WTC11 (cell line): ENCODE results near the gene JUP. TPM values are rescaled to one million over a fixed set of nuclear protein-coding genes. Genes with fewer than 3 reads are reported as not detected.

Experiments
- ATAC-seq: fragments of 200-7000 bp; cut with Tn5 transposase; 2 replicates; pipeline ENCODE4 v1.10.0; 2021; ENCODE audit warnings: mild to moderate bottlenecking, moderate library complexity
- CTCF ChIA-PET: fragments of 300-600 bp; sonication (Branson Sonifier 250); formaldehyde crosslinking; loops from one replicate; lab custom pipeline; 2021; ENCODE audit warnings: antibody characterized with exemption; lab: Charles Lee
- POLR2A ChIA-PET: fragments of 350-600 bp; sonication (Branson Sonifier 250); formaldehyde crosslinking; loops from one replicate; lab custom pipeline; 2021; ENCODE audit warnings: antibody characterized with exemption; lab: Charles Lee
- DNase-seq: peaks from one replicate; pipeline ENCODE4 v3.0.0; 2021; ENCODE audit warnings: low spot score
- H3K27ac Mint-ChIP-seq: 2 replicates; pipeline ENCODE4 v1.8.0; 2021; ENCODE audit warnings: mixed read lengths
- H3K27me3 Mint-ChIP-seq: 2 replicates; pipeline ENCODE4 v1.8.0; 2021; ENCODE audit warnings: low read depth, mild to moderate bottlenecking, moderate library complexity, mixed read lengths
- H3K36me3 Mint-ChIP-seq: 2 replicates; pipeline ENCODE4 v1.8.0; 2021; ENCODE audit warnings: mixed read lengths
- H3K4me1 Mint-ChIP-seq: 2 replicates; pipeline ENCODE4 v1.8.0; 2022; ENCODE audit warnings: mixed read lengths
- H3K4me3 Mint-ChIP-seq: 2 replicates; pipeline ENCODE4 v1.8.0; 2021; ENCODE audit warnings: mild to moderate bottlenecking, moderate library complexity, mixed read lengths
- H3K9me3 Mint-ChIP-seq: 2 replicates; pipeline ENCODE4 v1.8.0; 2021; ENCODE audit warnings: mixed read lengths
- CBFB ChIP-seq: sonication (generic); formaldehyde crosslinking; IDR thresholded peaks from 2 replicates; pipeline ENCODE4 v1.8.1; 2022; ENCODE audit warnings: mild to moderate bottlenecking, low read depth, missing genetic modification reagents
- CREM ChIP-seq: sonication (generic); formaldehyde crosslinking; IDR thresholded peaks from 2 replicates; pipeline ENCODE4 v1.8.1; 2022; ENCODE audit warnings: mild to moderate bottlenecking, missing genetic modification reagents, moderate library complexity
- ESRRA ChIP-seq: sonication (generic); formaldehyde crosslinking; IDR thresholded peaks from 2 replicates; pipeline ENCODE4 v1.8.1; 2022; ENCODE audit warnings: mild to moderate bottlenecking, missing genetic modification reagents, borderline replicate concordance
- FOXJ3 ChIP-seq: sonication (generic); formaldehyde crosslinking; IDR thresholded peaks from 2 replicates; pipeline ENCODE4 v1.9.0; 2021; ENCODE audit warnings: missing genetic modification reagents, mild to moderate bottlenecking, borderline replicate concordance
- GRHL2 ChIP-seq: fragments of 250-450 bp; sonication (Bioruptor Pico); IDR thresholded peaks from 2 replicates; pipeline ENCODE4 v1.8.0; 2022; ENCODE audit warnings: mild to moderate bottlenecking, moderate library complexity; ENCODE audit not compliant: insufficient replicate concordance, severe bottlenecking
- GTF2I ChIP-seq: fragments of 250-450 bp; sonication (Bioruptor Pico); conservative IDR thresholded peaks from 2 replicates; pipeline ENCODE4 v1.4.0; 2021; ENCODE audit warnings: mild to moderate bottlenecking
- IRF2 ChIP-seq: sonication (generic); formaldehyde crosslinking; IDR thresholded peaks from 2 replicates; pipeline ENCODE4 v1.8.0; 2022; ENCODE audit warnings: low read depth, missing genetic modification reagents, borderline replicate concordance
- JAZF1 ChIP-seq: fragments of 250-450 bp; sonication (Bioruptor Pico); IDR thresholded peaks from 2 replicates; pipeline ENCODE4 v1.9.0; 2021; ENCODE audit warnings: moderate library complexity, mild to moderate bottlenecking, inconsistent platforms
- JUN ChIP-seq: sonication (generic); formaldehyde crosslinking; IDR thresholded peaks from 2 replicates; pipeline ENCODE4 v1.8.0; 2023; ENCODE audit warnings: mild to moderate bottlenecking, missing genetic modification reagents
- NFE2L1 ChIP-seq: sonication (generic); formaldehyde crosslinking; IDR thresholded peaks from 2 replicates; pipeline ENCODE4 v1.8.1; 2023; ENCODE audit warnings: missing genetic modification reagents
- NFYB ChIP-seq: sonication (generic); formaldehyde crosslinking; conservative IDR thresholded peaks from 2 replicates; pipeline ENCODE4 v1.8.0; 2022; ENCODE audit warnings: low read depth, missing genetic modification reagents
- NR2C2 ChIP-seq: sonication (generic); formaldehyde crosslinking; IDR thresholded peaks from 2 replicates; pipeline ENCODE4 v1.8.0; 2022; ENCODE audit warnings: mild to moderate bottlenecking, missing genetic modification reagents
- SMAD3 ChIP-seq: sonication (generic); formaldehyde crosslinking; IDR thresholded peaks from 2 replicates; pipeline ENCODE4 v1.8.0; 2022; ENCODE audit warnings: missing genetic modification reagents, mild to moderate bottlenecking, borderline replicate concordance
- TEAD1 ChIP-seq: sonication (generic); formaldehyde crosslinking; IDR thresholded peaks from 2 replicates; pipeline ENCODE4 v1.8.0; 2022; ENCODE audit warnings: mild to moderate bottlenecking, missing genetic modification reagents
- TEAD4 ChIP-seq: sonication (generic); formaldehyde crosslinking; IDR thresholded peaks from 2 replicates; pipeline ENCODE4 v1.8.0; 2022; ENCODE audit warnings: mild to moderate bottlenecking, missing genetic modification reagents
- ZNF219 ChIP-seq: sonication (generic); formaldehyde crosslinking; IDR thresholded peaks from 2 replicates; pipeline ENCODE4 v1.8.0; 2023; ENCODE audit warnings: missing genetic modification reagents, mild to moderate bottlenecking, borderline replicate concordance
- ZNF263 ChIP-seq: sonication (generic); formaldehyde crosslinking; IDR thresholded peaks from 2 replicates; pipeline ENCODE4 v1.8.1; 2022; ENCODE audit warnings: low read depth, mild to moderate bottlenecking, moderate library complexity, missing genetic modification reagents
- ZNF671 ChIP-seq: fragments of 250-450 bp; sonication (Bioruptor Pico); IDR thresholded peaks from 2 replicates; pipeline ENCODE4 v1.8.0; 2021; ENCODE audit warnings: mild to moderate bottlenecking
- total RNA-seq: library from RNA; stranded (reverse); gene quantifications from 3 replicates; pipeline ENCODE4 v1.2.3, GENCODE V29; 2021
- TF ChIP-seq, protein P1 (sequence below): fragments of 200-600 bp; IDR thresholded peaks from 2 replicates; pipeline ENCODE4 v1.8.0; 2022; ENCODE audit warnings: antibody characterized with exemption
- TF ChIP-seq, protein P2 (sequence below): sonication (generic); formaldehyde crosslinking; IDR thresholded peaks from 2 replicates; pipeline ENCODE4 v1.8.0; 2023; ENCODE audit warnings: mild to moderate bottlenecking, missing genetic modification reagents
- TF ChIP-seq, protein P3 (sequence below): sonication (generic); formaldehyde crosslinking; IDR thresholded peaks from 2 replicates; pipeline ENCODE4 v1.8.0; 2022; ENCODE audit warnings: mild to moderate bottlenecking, missing genetic modification reagents
- TF ChIP-seq, protein P4 (sequence below): sonication (generic); formaldehyde crosslinking; IDR thresholded peaks from 2 replicates; pipeline ENCODE4 v1.8.1; 2022; ENCODE audit warnings: low read depth, missing genetic modification reagents, borderline replicate concordance
- TF ChIP-seq, protein P5 (sequence below): sonication (generic); formaldehyde crosslinking; IDR thresholded peaks from 2 replicates; pipeline ENCODE4 v1.8.1; 2022; ENCODE audit warnings: mild to moderate bottlenecking, missing genetic modification reagents, moderate library complexity, borderline replicate concordance
- TF ChIP-seq, protein P6 (sequence below): sonication (generic); formaldehyde crosslinking; IDR thresholded peaks from 2 replicates; pipeline ENCODE4 v1.8.1; 2022; ENCODE audit warnings: mild to moderate bottlenecking, moderate library complexity, missing genetic modification reagents

Gene JUP
- total RNA-seq, 1 experiment from 2014 or later: 103 TPM

DNA sequence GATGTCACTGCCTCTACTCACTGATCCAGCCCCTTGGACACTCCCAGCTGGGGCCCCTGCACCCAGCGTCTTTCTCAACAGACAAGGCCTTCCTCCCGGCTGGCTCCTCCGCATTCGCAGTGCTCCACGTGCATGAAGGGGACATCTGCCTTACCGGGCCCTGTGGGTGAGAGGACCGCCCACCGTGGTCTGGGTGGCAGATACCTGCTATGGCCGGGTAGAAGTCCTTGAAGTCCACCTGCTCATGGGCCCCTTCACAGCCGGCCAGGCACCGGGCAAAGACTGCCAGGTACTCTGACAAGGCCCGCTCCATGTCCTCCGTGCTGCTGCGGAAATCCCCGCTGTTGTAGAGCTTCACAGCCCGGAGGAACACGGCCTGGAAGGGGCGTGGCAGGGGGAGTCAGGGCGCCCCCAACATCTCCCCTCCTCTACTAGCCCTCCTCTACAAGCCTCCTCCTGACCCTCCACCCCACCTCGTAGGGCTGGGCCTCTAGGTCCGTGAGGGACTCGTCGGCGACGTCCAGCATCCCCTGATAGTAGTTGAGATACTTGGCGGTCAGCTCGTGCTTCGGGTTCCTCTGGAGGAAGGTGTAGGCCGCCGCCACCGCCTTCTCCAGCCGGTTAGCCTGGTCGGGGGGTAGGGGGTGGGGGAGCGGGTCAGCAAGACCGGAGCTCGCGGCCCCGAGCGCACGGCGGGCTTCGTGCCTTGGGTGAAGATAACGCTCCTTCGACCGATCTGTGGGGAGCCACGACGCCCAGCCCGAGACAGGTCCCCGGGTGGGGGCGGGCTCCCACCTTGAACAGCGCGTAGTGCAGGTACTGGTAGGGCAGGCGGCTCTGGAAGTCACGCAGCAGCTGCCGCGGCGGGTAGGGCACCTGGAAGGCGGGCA lies 24.4 kb upstream of the JUP start (continued):
- TF ChIP-seq GRHL2 (CRISPR knock-in tag): no peak
- TF ChIP-seq ZNF219 (CRISPR knock-in tag): no peak
- TF ChIP-seq TEAD4 (CRISPR knock-in tag): 0 out of 2 replicates have a peak, but pooled peaks have one; percentile 4
- TF ChIP-seq CBFB (CRISPR knock-in tag): no peak
- no peak; the same call in 1 of the 2 replicates for TF ChIP-seq JUN (CRISPR knock-in tag)
- no peak for TF ChIP-seq NFYB (CRISPR knock-in tag)
- no peak for TF ChIP-seq IRF2 (CRISPR knock-in tag)
- TF ChIP-seq ZNF263 (CRISPR knock-in tag): peak; percentile 70; the same call in 1 of the 2 replicates
- TF ChIP-seq, protein P1, sequence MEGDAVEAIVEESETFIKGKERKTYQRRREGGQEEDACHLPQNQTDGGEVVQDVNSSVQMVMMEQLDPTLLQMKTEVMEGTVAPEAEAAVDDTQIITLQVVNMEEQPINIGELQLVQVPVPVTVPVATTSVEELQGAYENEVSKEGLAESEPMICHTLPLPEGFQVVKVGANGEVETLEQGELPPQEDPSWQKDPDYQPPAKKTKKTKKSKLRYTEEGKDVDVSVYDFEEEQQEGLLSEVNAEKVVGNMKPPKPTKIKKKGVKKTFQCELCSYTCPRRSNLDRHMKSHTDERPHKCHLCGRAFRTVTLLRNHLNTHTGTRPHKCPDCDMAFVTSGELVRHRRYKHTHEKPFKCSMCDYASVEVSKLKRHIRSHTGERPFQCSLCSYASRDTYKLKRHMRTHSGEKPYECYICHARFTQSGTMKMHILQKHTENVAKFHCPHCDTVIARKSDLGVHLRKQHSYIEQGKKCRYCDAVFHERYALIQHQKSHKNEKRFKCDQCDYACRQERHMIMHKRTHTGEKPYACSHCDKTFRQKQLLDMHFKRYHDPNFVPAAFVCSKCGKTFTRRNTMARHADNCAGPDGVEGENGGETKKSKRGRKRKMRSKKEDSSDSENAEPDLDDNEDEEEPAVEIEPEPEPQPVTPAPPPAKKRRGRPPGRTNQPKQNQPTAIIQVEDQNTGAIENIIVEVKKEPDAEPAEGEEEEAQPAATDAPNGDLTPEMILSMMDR: no peak
- TF ChIP-seq, protein P2, sequence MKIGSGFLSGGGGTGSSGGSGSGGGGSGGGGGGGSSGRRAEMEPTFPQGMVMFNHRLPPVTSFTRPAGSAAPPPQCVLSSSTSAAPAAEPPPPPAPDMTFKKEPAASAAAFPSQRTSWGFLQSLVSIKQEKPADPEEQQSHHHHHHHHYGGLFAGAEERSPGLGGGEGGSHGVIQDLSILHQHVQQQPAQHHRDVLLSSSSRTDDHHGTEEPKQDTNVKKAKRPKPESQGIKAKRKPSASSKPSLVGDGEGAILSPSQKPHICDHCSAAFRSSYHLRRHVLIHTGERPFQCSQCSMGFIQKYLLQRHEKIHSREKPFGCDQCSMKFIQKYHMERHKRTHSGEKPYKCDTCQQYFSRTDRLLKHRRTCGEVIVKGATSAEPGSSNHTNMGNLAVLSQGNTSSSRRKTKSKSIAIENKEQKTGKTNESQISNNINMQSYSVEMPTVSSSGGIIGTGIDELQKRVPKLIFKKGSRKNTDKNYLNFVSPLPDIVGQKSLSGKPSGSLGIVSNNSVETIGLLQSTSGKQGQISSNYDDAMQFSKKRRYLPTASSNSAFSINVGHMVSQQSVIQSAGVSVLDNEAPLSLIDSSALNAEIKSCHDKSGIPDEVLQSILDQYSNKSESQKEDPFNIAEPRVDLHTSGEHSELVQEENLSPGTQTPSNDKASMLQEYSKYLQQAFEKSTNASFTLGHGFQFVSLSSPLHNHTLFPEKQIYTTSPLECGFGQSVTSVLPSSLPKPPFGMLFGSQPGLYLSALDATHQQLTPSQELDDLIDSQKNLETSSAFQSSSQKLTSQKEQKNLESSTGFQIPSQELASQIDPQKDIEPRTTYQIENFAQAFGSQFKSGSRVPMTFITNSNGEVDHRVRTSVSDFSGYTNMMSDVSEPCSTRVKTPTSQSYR (CRISPR knock-in tag): 0 out of 2 replicates have a peak, but pooled peaks have one; percentile 19

DNA sequence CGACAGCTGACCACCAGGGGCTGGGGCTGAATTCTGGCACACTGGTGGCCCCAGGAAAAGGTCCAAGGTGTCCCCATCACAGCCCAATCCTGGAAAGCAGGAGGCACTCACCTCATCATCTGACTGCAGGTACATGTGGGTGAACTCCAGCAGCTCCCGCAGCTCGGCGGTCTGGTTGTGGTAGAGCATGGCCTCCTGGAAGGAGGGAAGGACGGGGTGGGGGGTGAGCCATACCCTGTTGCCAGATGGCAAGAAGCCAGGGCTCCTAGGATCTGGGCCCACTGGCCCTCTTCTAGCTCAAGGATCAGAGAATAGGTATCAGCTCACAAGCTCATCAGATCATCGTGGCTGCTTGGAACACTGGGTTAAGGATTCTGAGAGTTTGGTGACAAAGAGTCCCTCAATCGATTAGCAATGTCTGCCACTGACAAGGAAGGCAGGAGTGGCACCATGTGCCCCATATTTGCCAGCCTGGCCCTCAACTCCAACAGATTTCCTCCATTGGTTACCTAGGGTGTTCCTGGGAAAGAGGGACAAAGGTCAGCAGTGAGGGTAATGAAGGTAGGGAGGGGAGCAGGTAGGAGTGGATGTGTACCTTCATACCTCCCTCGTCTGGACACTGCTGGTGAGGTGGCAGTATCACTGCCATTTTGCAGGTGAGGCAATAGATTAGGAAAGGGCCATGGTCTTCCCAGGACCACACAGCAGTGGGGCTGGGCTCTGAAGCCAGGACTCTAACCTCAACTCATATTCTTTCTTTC lies 20.4 kb upstream of the JUP start:
- CTCF ChIA-PET: no interaction called here
- no peak for DNase-seq
- no peak for ATAC-seq
- Mint-ChIP-seq H3K9me3 (no peaks in the 10 kb centered on the region), H3K36me3 (peaks cover 27% of the 10 kb centered on the region), H3K27ac (no peak overlapping the region), H3K4me3 (no peak overlapping the region)
- POLR2A ChIA-PET: interaction anchor here (0.6 kb wide), 1 partner anchor 135 kb away, joined by 7 read pairs; no protein-coding TSS in a partner anchor
- no peak for TF ChIP-seq NFE2L1
- no peak for TF ChIP-seq ZNF671 (CRISPR knock-in tag)
- TF ChIP-seq GTF2I (CRISPR knock-in tag): no peak
- TF ChIP-seq, protein P3, sequence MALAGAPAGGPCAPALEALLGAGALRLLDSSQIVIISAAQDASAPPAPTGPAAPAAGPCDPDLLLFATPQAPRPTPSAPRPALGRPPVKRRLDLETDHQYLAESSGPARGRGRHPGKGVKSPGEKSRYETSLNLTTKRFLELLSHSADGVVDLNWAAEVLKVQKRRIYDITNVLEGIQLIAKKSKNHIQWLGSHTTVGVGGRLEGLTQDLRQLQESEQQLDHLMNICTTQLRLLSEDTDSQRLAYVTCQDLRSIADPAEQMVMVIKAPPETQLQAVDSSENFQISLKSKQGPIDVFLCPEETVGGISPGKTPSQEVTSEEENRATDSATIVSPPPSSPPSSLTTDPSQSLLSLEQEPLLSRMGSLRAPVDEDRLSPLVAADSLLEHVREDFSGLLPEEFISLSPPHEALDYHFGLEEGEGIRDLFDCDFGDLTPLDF (CRISPR knock-in tag): no peak
- TF ChIP-seq TEAD1 (CRISPR knock-in tag): no peak
- TF ChIP-seq, protein P4, sequence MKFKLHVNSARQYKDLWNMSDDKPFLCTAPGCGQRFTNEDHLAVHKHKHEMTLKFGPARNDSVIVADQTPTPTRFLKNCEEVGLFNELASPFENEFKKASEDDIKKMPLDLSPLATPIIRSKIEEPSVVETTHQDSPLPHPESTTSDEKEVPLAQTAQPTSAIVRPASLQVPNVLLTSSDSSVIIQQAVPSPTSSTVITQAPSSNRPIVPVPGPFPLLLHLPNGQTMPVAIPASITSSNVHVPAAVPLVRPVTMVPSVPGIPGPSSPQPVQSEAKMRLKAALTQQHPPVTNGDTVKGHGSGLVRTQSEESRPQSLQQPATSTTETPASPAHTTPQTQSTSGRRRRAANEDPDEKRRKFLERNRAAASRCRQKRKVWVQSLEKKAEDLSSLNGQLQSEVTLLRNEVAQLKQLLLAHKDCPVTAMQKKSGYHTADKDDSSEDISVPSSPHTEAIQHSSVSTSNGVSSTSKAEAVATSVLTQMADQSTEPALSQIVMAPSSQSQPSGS: no peak
- TF ChIP-seq FOXJ3 (CRISPR knock-in tag): no peak
- no peak for TF ChIP-seq CREM (CRISPR knock-in tag)
- TF ChIP-seq, protein P5, sequence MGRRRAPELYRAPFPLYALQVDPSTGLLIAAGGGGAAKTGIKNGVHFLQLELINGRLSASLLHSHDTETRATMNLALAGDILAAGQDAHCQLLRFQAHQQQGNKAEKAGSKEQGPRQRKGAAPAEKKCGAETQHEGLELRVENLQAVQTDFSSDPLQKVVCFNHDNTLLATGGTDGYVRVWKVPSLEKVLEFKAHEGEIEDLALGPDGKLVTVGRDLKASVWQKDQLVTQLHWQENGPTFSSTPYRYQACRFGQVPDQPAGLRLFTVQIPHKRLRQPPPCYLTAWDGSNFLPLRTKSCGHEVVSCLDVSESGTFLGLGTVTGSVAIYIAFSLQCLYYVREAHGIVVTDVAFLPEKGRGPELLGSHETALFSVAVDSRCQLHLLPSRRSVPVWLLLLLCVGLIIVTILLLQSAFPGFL (CRISPR knock-in tag): no peak
- no peak for TF ChIP-seq NR2C2
- no peak for TF ChIP-seq ESRRA (CRISPR knock-in tag)
- TF ChIP-seq, protein P6, sequence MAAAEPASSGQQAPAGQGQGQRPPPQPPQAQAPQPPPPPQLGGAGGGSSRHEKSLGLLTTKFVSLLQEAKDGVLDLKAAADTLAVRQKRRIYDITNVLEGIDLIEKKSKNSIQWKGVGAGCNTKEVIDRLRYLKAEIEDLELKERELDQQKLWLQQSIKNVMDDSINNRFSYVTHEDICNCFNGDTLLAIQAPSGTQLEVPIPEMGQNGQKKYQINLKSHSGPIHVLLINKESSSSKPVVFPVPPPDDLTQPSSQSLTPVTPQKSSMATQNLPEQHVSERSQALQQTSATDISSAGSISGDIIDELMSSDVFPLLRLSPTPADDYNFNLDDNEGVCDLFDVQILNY (CRISPR knock-in tag): no peak
- TF ChIP-seq SMAD3 (CRISPR knock-in tag): no peak
- TF ChIP-seq JAZF1 (CRISPR knock-in tag): no peak
- TF ChIP-seq, all 79 proteins: peak for 0
- Mint-ChIP-seq H3K4me1 (peaks cover 19% of the 10 kb centered on the region), H3K27me3 (peaks cover 7% of the 10 kb centered on the region)
